CD14-positive monocyte (primary cell): ENCODE results near the gene REV3L. TPM values are rescaled to one million over a fixed set of nuclear protein-coding genes. Genes with fewer than 3 reads are reported as not detected.

Experiments used
- DNase-seq, 3 donors: peaks; one replicate each; pipeline ENCODE4 v3.0.0-alpha.2; 2011 to 2022
- H2AFZ ChIP-seq: 2 replicates; pipeline ENCODE4 v1.6.0; 2012; ENCODE audit warnings: mild to moderate bottlenecking, low read depth, low read length, inconsistent platforms; ENCODE audit not compliant: insufficient read depth, poor library complexity, severe bottlenecking
- H3K27ac ChIP-seq, 2 donors: 1 replicate in 1 of 2; 2 replicates in 1 of 2; pipeline ENCODE4 v1.5.1; 2012 to 2013; ENCODE audit warnings: low read length in 2 of 2, control low read depth in 1 of 2, inconsistent platforms in 1 of 2, low read depth in 1 of 2, mild to moderate bottlenecking in 1 of 2
- H3K27me3 ChIP-seq, 2 donors: one replicate each; pipeline versions ENCODE4 v1.6.0 to v1.6.1; 2011 to 2013; ENCODE audit warnings: low read length in 2 of 2; ENCODE audit not compliant: control insufficient read depth in 2 of 2, insufficient read depth in 2 of 2
- H3K36me3 ChIP-seq, 2 donors: replicated peaks in 1 of 2; 1 replicate in 1 of 2; 2 replicates in 1 of 2; pipeline versions ENCODE4 v1.5.1 to v1.6.1; 2012 to 2013; ENCODE audit warnings: low read length in 2 of 2, control low read depth in 1 of 2, inconsistent platforms in 1 of 2, mild to moderate bottlenecking in 1 of 2; ENCODE audit not compliant: insufficient read depth in 2 of 2, control insufficient read depth in 1 of 2
- H3K4me1 ChIP-seq, 2 donors: 1 replicate in 1 of 2; 2 replicates in 1 of 2; pipeline versions ENCODE4 v1.5.1 to v1.6.1; 2012 to 2013; ENCODE audit warnings: low read length in 2 of 2, control low read depth in 1 of 2, inconsistent platforms in 1 of 2, mild to moderate bottlenecking in 1 of 2, moderate library complexity in 1 of 2; ENCODE audit not compliant: insufficient read depth in 2 of 2, control insufficient read depth in 1 of 2
- H3K4me2 ChIP-seq: replicated peaks from 2 replicates; pipeline ENCODE3; 2012; ENCODE audit warnings: low read length, moderate library complexity, mild to moderate bottlenecking; ENCODE audit not compliant: poor library complexity, severe bottlenecking; ENCODE audit errors: extremely low read depth
- H3K4me3 ChIP-seq, 3 experiments: fragments of 200-600 bp in 1 of 3; sonication (generic) in 1 of 3; replicated peaks in 1 of 3; 1 replicate in 2 of 3; 2 replicates in 1 of 3; pipeline ENCODE4 v1.5.1; 2011 to 2013; ENCODE audit warnings: low read length in 3 of 3, mild to moderate bottlenecking in 3 of 3, control low read depth in 2 of 3, low read depth in 2 of 3, inconsistent platforms in 1 of 3, moderate library complexity in 1 of 3
- H3K79me2 ChIP-seq: 2 replicates; pipeline ENCODE4 v1.6.0; 2012; ENCODE audit warnings: mild to moderate bottlenecking, control low read depth, inconsistent platforms, low read length, moderate library complexity; ENCODE audit not compliant: insufficient read depth
- H3K9ac ChIP-seq: 2 replicates; pipeline ENCODE4 v1.6.0; 2017; ENCODE audit warnings: low read length, mild to moderate bottlenecking; ENCODE audit not compliant: insufficient read depth, poor library complexity, severe bottlenecking
- H3K9me3 ChIP-seq, 2 donors: replicated peaks in 1 of 2; 1 replicate in 1 of 2; 2 replicates in 1 of 2; pipeline versions ENCODE4 v1.5.1 to v1.6.1; 2012 to 2013; ENCODE audit warnings: low read length in 2 of 2, control low read depth in 1 of 2; ENCODE audit not compliant: control insufficient read depth in 1 of 2, insufficient read depth in 1 of 2
- H4K20me1 ChIP-seq: 2 replicates; pipeline ENCODE4 v1.6.0; 2012; ENCODE audit warnings: mild to moderate bottlenecking, low read length, control low read depth, moderate library complexity; ENCODE audit not compliant: insufficient read depth
- H3K27ac Mint-ChIP-seq, 7 donors: one replicate each; pipeline ENCODE4 v1.8.0; 2020; ENCODE audit warnings: mild to moderate bottlenecking in 7 of 7, mixed read lengths in 7 of 7, moderate library complexity in 6 of 7, inconsistent platforms in 2 of 7
- H3K27me3 Mint-ChIP-seq, 3 donors: one replicate each; pipeline ENCODE4 v1.8.0; 2021 to 2022; ENCODE audit warnings: low read depth in 3 of 3, mild to moderate bottlenecking in 3 of 3, mixed read lengths in 3 of 3, moderate library complexity in 3 of 3, inconsistent platforms in 1 of 3
- H3K36me3 Mint-ChIP-seq, 2 donors: one replicate each; pipeline ENCODE4 v1.8.0; 2020; ENCODE audit warnings: mixed read lengths in 2 of 2, inconsistent platforms in 1 of 2, mild to moderate bottlenecking in 1 of 2
- H3K4me1 Mint-ChIP-seq: one replicate; pipeline ENCODE4 v1.8.0; 2020; ENCODE audit warnings: mild to moderate bottlenecking, mixed read lengths
- H3K4me3 Mint-ChIP-seq, 2 donors: one replicate each; pipeline ENCODE4 v1.8.0; 2020; ENCODE audit warnings: mild to moderate bottlenecking in 2 of 2, mixed read lengths in 2 of 2, moderate library complexity in 1 of 2
- H3K9me3 Mint-ChIP-seq, 7 donors: one replicate each; pipeline ENCODE4 v1.8.0; 2020 to 2022; ENCODE audit warnings: mixed read lengths in 7 of 7, mild to moderate bottlenecking in 6 of 7, moderate library complexity in 6 of 7, inconsistent platforms in 2 of 7
- WGBS: methylation state at CpG from one replicate; pipeline ENCODE4 v1.1.5; 2013; ENCODE audit warnings: missing lambda C conversion rate; ENCODE audit not compliant: insufficient coverage; 5-methylcytosine and 5-hydroxymethylcytosine counted together
- intact Hi-C, 2 donors: fragments of 100-400 bp; cut with micrococcal nuclease; formaldehyde crosslinking; loops; one replicate each; pipeline versions ENCODE4 v1.15.0 to v1.15.1; 2023
- polyA plus RNA-seq, 3 donors: library from polyadenylated mRNA; depleted of rRNA in 1 of 3; unstranded in 2 of 3; stranded (reverse) in 1 of 3; fragments of 300-500 nt in 2 of 3; fragments of >200 nt in 1 of 3; fragmentation: Illumina TruSeq in 2 of 3; gene quantifications; 1 replicate in 2 of 3; 2 replicates in 1 of 3; pipeline ENCODE4 v1.2.3, GENCODE V29; 2012 to 2021
- TF ChIP-seq, protein P1 (sequence below): fragments of 200-600 bp; IDR thresholded peaks from one replicate; pipeline ENCODE4 v1.8.0; 2022; ENCODE audit warnings: antibody characterized with exemption, mild to moderate bottlenecking

The REV3L gene
- polyA plus RNA-seq, 3 donors, result 3.4 to 5.7 (median 4.9) TPM

DNA sequence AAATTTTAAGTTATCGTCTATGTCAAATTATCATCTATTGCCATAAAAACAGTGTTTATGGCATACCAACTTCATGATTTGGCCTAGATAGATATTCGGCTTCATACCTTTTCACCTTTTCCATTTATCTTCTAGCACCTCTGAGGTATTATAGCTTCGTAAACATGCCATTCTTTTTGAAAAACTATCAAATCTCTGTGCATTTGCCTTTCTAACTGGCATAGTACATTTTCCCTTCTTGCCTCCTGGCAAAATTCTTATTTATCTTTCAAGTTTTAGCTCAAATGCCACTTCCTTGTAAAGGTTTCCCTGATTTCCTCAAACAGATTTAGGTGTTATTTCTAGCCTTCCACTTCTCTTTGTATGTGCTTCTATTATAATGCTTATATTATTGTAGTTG is 7.0 kb upstream of the REV3L start:
- H3K4me3 Mint-ChIP-seq, result no peak overlapping the region

DNA sequence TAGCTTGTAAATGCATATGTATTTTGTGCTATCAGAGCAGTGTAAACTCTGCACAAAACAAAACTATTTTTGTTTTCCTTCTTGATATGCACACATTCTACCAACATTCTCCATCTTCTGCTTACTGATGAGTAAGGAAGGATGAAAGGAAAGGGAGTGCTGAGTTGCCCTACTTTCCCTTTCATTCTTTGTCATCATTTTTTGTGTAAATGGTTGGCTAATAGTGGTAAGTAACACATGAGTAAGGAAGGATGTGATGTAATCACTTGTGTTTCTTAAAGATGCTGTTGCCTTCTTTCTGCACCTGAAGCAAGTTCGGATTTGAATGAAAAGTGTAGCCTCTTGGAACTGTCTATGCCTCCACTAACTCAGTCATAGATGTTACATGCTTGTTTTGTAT is 4.6 kb upstream of the REV3L start:
- Mint-ChIP-seq H3K4me1 (peaks cover 19% of the 10 kb centered on the region), H3K9me3 (peaks cover 0 to 2% (median 0%) of the 10 kb centered on the region in 7 donors), H3K27me3 (no peaks in the 10 kb centered on the region), H3K36me3 (no peaks in the 10 kb centered on the region), H3K4me3 (no peak overlapping the region), H3K27ac (peak overlapping the region; percentile 44 to 92 (median 84))
- H3K27me3 ChIP-seq, result no peaks in the 10 kb centered on the region
- peak overlapping the region in 1 of 2 donors; percentile 53 for H3K27ac ChIP-seq
- H4K20me1 ChIP-seq, result no peaks in the 10 kb centered on the region
- TF ChIP-seq, protein P1, sequence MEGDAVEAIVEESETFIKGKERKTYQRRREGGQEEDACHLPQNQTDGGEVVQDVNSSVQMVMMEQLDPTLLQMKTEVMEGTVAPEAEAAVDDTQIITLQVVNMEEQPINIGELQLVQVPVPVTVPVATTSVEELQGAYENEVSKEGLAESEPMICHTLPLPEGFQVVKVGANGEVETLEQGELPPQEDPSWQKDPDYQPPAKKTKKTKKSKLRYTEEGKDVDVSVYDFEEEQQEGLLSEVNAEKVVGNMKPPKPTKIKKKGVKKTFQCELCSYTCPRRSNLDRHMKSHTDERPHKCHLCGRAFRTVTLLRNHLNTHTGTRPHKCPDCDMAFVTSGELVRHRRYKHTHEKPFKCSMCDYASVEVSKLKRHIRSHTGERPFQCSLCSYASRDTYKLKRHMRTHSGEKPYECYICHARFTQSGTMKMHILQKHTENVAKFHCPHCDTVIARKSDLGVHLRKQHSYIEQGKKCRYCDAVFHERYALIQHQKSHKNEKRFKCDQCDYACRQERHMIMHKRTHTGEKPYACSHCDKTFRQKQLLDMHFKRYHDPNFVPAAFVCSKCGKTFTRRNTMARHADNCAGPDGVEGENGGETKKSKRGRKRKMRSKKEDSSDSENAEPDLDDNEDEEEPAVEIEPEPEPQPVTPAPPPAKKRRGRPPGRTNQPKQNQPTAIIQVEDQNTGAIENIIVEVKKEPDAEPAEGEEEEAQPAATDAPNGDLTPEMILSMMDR, result no peak
- peaks cover 41% of the 10 kb centered on the region for H3K79me2 ChIP-seq
- H3K9me3 ChIP-seq, result no peaks in the 10 kb centered on the region
- H2AFZ ChIP-seq, result no peak overlapping the region
- peak; percentile 79 to 91 (median 90) for DNase-seq
- H3K4me3 ChIP-seq, result no peak overlapping the region
- WGBS, result no CpG with 5 or more reads among the region's 1 CpG
- no peak overlapping the region for H3K9ac ChIP-seq
- intact Hi-C loops, result loop anchor here in 1 of 2 donors (10.0 kb wide), 2 partner anchors 87 to 613 kb away; partner anchors contain the start of gene AMD1
- no peaks in the 10 kb centered on the region for H3K36me3 ChIP-seq
- H3K4me1 ChIP-seq, result peaks cover 17 to 27% of the 10 kb centered on the region in 2 donors
- peak overlapping the region; percentile 8 for H3K4me2 ChIP-seq

More for the DNA sequence above, 7.0 kb upstream of the REV3L start:
- Histone ChIP-seq H2AFZ (no peak overlapping the region), H3K27me3 (no peaks in the 10 kb centered on the region), H3K4me2 (no peak overlapping the region), H3K4me1 (peaks cover 10 to 19% of the 10 kb centered on the region in 2 donors), H3K27ac (no peak overlapping the region), H3K79me2 (peaks cover 35% of the 10 kb centered on the region), H4K20me1 (no peaks in the 10 kb centered on the region), H3K4me3 (no peak overlapping the region), H3K9me3 (no peaks in the 10 kb centered on the region), H3K9ac (no peak overlapping the region), H3K36me3 (no peaks in the 10 kb centered on the region)
- Mint-ChIP-seq H3K27ac (no peak overlapping the region), H3K4me1 (peaks cover 11% of the 10 kb centered on the region), H3K9me3 (no peaks in the 10 kb centered on the region), H3K27me3 (peaks cover 0 to 2% (median 0%) of the 10 kb centered on the region in 3 donors), H3K36me3 (no peaks in the 10 kb centered on the region)
- 100% methylated on average over 2 of the region's 3 CpGs for whole genome bisulfite sequencing
- DNase-seq, result no peak
- TF ChIP-seq, protein P1, result no peak
- intact Hi-C loops, result no loop called here
